Thyroid gland (tissue), 4 donors: Measurements from ENCODE around the gene RIT2.

Experiments
- CTCF ChIP-seq, 6 experiments: fragments of 200-600 bp in 3 of 6; fragments of 450-650 bp in 3 of 6; sonication (generic) in 3 of 6; IDR thresholded peaks; one replicate each; pipeline ENCODE4 v1.5.1; 2016 to 2019; ENCODE audit warnings: antibody characterized with exemption in 6 of 6, mild to moderate bottlenecking in 2 of 6, inconsistent platforms in 1 of 6, moderate library complexity in 1 of 6
- POLR2A ChIP-seq, 2 donors: fragments of 450-650 bp; IDR thresholded peaks; one replicate each; pipeline ENCODE4 v1.6.1; 2017; ENCODE audit warnings: antibody characterized with exemption in 2 of 2, mild to moderate bottlenecking in 2 of 2, moderate library complexity in 1 of 2

GRCh38 chr18:42707080-42707479 is 408.4 kb downstream of the RIT2 start:
- no peak for TF ChIP-seq CTCF (IDR thresholded peaks at IDR 0.05)
- no peak for TF ChIP-seq POLR2A (IDR thresholded peaks at IDR 0.05)
